Measurements from ENCODE around the gene B4GALT7. TPM values are rescaled to one million over a fixed set of nuclear protein-coding genes. Genes with fewer than 3 reads are reported as not detected.
"Not testable (repeated sequence)": the region's sequence is repeated elsewhere in the genome, so short reads cannot be mapped to it uniquely, and the experiment has no call there.

The B4GALT7 gene
- total RNA-seq = 10 to 100 TPM; 17.3 to 19.5 TPM

- CTCF ChIA-PET = interaction anchor here (1.0 kb wide), 1 partner anchor 8 kb away, joined by 3 read pairs; no protein-coding TSS in a partner anchor
Measured at GRCh38 chr5:177599731-177600507, at the start of gene B4GALT7. TSS of gene B4GALT7 (plus strand) at chr5:177600132. CDS start at chr5:177600211, 79 bp downstream.

GRCh38 chr5:177552839-177553455 lies 47.0 kb upstream of the B4GALT7 start:
- Mint-ChIP-seq H3K36me3 (ENCODE audit: low read depth) (peaks cover 26% of the 10 kb centered on the region), H3K27me3 (ENCODE audit: low read depth) (no peaks in the 10 kb centered on the region), H3K4me1 (ENCODE audit: low read depth) (peaks cover 40% of the 10 kb centered on the region), H3K27ac (peak overlapping the region; percentile 74), H3K9me3 (ENCODE audit: insufficient read depth) (no peaks in the 10 kb centered on the region), H3K4me3 (peak overlapping the region; percentile 79)
- no peak for ATAC-seq
- DNase-seq = no peak
- CTCF ChIA-PET = no interaction called here
- POLR2A ChIA-PET = interaction anchor here (1.3 kb wide), 2 partner anchors 8 to 46 kb away, joined by 3 to 4 read pairs; no protein-coding TSS in a partner anchor

More at GRCh38 chr5:177599731-177600507, at the start of gene B4GALT7:
- H3K27ac Mint-ChIP-seq = peak within 1 kb of the TSS; percentile 91
- no peaks in the 10 kb centered on the region for H3K9me3 Mint-ChIP-seq (ENCODE audit: insufficient read depth)
- DNase-seq (peak; percentile 84), ATAC-seq (peak; percentile 93)
- peaks cover 21% of the 10 kb centered on the region for H3K4me1 Mint-ChIP-seq (ENCODE audit: low read depth)
- no peaks in the 10 kb centered on the region for H3K27me3 Mint-ChIP-seq (ENCODE audit: low read depth)
- POLR2A ChIA-PET = interaction anchor here (1.0 to 1.3 kb wide), 4 partner anchors 47 to 248 kb away, joined by 3 read pairs; partner anchors contain the start of gene LMAN2
- peaks cover 21% of the 10 kb centered on the region for H3K36me3 Mint-ChIP-seq (ENCODE audit: low read depth)
- H3K4me3 Mint-ChIP-seq = peak within 1 kb of the TSS; percentile 89

- POLR2A ChIA-PET = interaction anchor here (1.3 kb wide), 1 partner anchor 9 kb away, joined by 4 read pairs; no protein-coding TSS in a partner anchor
- peak overlapping the region; percentile 85 for H3K4me3 Mint-ChIP-seq
- no peaks in the 10 kb centered on the region for H3K9me3 Mint-ChIP-seq (ENCODE audit: insufficient read depth)
- no peaks in the 10 kb centered on the region for H3K27me3 Mint-ChIP-seq (ENCODE audit: low read depth)
- CTCF ChIA-PET = no interaction called here
- peak overlapping the region; percentile 62 for H3K27ac Mint-ChIP-seq
- ATAC-seq (peak; percentile 59), DNase-seq (peak; percentile 54)
- H3K4me1 Mint-ChIP-seq (ENCODE audit: low read depth) = peaks cover 40% of the 10 kb centered on the region
- H3K36me3 Mint-ChIP-seq (ENCODE audit: low read depth) = peaks cover 26% of the 10 kb centered on the region
Measured at GRCh38 chr5:177553671-177554429, 46.1 kb upstream of the B4GALT7 start.

GRCh38 chr5:177554474-177555111 lies 45.3 kb upstream of the B4GALT7 start, which contains the start of gene FAM193B:
TSS of gene FAM193B (minus strand) at chr5:177554563. CDS start at chr5:177554458, 105 bp downstream.
- no peaks in the 10 kb centered on the region for H3K9me3 Mint-ChIP-seq (ENCODE audit: insufficient read depth)
- POLR2A ChIA-PET = interaction anchor here (1.3 kb wide), 1 partner anchor 9 kb away, joined by 4 read pairs; no protein-coding TSS in a partner anchor

GRCh38 chr5:177555228-177555627 lies 44.7 kb upstream of the B4GALT7 start:
- Mint-ChIP-seq H3K27me3 (ENCODE audit: low read depth) (no peaks in the 10 kb centered on the region), H3K27ac (no peak overlapping the region), H3K36me3 (ENCODE audit: low read depth) (peaks cover 21% of the 10 kb centered on the region), H3K9me3 (ENCODE audit: insufficient read depth) (no peaks in the 10 kb centered on the region), H3K4me3 (peak overlapping the region; percentile 85), H3K4me1 (ENCODE audit: low read depth) (peaks cover 40% of the 10 kb centered on the region)
- ChIA-PET POLR2A (no interaction called here), CTCF (no interaction called here)
- ATAC-seq = no peak
- DNase-seq = no peak

More at GRCh38 chr5:177554474-177555111, 45.3 kb upstream of the B4GALT7 start, which contains the start of gene FAM193B:
- Mint-ChIP-seq H3K36me3 (ENCODE audit: low read depth) (peaks cover 24% of the 10 kb centered on the region), H3K4me3 (peak within 1 kb of the TSS; percentile 85), H3K27ac (peak within 1 kb of the TSS; percentile 80), H3K4me1 (ENCODE audit: low read depth) (peaks cover 40% of the 10 kb centered on the region), H3K27me3 (ENCODE audit: low read depth) (no peaks in the 10 kb centered on the region)
- DNase-seq = peak; percentile 97
- ATAC-seq = peak; percentile 96
- CTCF ChIA-PET = no interaction called here

- no peaks in the 10 kb centered on the region for H3K27me3 Mint-ChIP-seq (ENCODE audit: low read depth)
- H3K36me3 Mint-ChIP-seq (ENCODE audit: low read depth) = peaks cover 19% of the 10 kb centered on the region
- H3K4me1 Mint-ChIP-seq (ENCODE audit: low read depth) = peaks cover 40% of the 10 kb centered on the region
- no peaks in the 10 kb centered on the region for H3K9me3 Mint-ChIP-seq (ENCODE audit: insufficient read depth)
- POLR2A ChIA-PET = no interaction called here
- ATAC-seq (no peak), DNase-seq (no peak)
- CTCF ChIA-PET = no interaction called here
- H3K4me3 Mint-ChIP-seq = no peak overlapping the region
- H3K27ac Mint-ChIP-seq = no peak overlapping the region
Measured at GRCh38 chr5:177555665-177556064, 44.3 kb upstream of the B4GALT7 start.

- H3K36me3 Mint-ChIP-seq (ENCODE audit: low read depth) = peaks cover 6% of the 10 kb centered on the region
- ATAC-seq (peak; percentile 14), DNase-seq (peak; percentile 54)
- no peaks in the 10 kb centered on the region for H3K9me3 Mint-ChIP-seq (ENCODE audit: insufficient read depth)
- H3K4me1 Mint-ChIP-seq (ENCODE audit: low read depth) = peaks cover 37% of the 10 kb centered on the region
- ChIA-PET CTCF (no interaction called here), POLR2A (no interaction called here)
- H3K27ac Mint-ChIP-seq = peak overlapping the region; percentile 57
- no peak overlapping the region for H3K4me3 Mint-ChIP-seq
- no peaks in the 10 kb centered on the region for H3K27me3 Mint-ChIP-seq (ENCODE audit: low read depth)
Measured at GRCh38 chr5:177557041-177557647, 42.8 kb upstream of the B4GALT7 start.

- Mint-ChIP-seq H3K4me3 (no peak overlapping the region), H3K36me3 (ENCODE audit: low read depth) (peaks cover 1% of the 10 kb centered on the region), H3K27ac (peak overlapping the region; percentile 57), H3K4me1 (ENCODE audit: low read depth) (peaks cover 31% of the 10 kb centered on the region), H3K9me3 (ENCODE audit: insufficient read depth) (no peaks in the 10 kb centered on the region), H3K27me3 (ENCODE audit: low read depth) (no peaks in the 10 kb centered on the region)
- ATAC-seq = no peak
- DNase-seq = no peak
- ChIA-PET POLR2A (no interaction called here), CTCF (interaction anchor here (0.9 kb wide), 1 partner anchor 9 kb away, joined by 3 read pairs; no protein-coding TSS in a partner anchor)
Measured at GRCh38 chr5:177557796-177558195, 42.1 kb upstream of the B4GALT7 start.

- ATAC-seq; CTCF ChIA-PET; H3K27me3 Mint-ChIP-seq (ENCODE audit: low read depth); H3K27ac Mint-ChIP-seq; POLR2A ChIA-PET; H3K4me3 Mint-ChIP-seq; DNase-seq; H3K9me3 Mint-ChIP-seq (ENCODE audit: insufficient read depth); H3K36me3 Mint-ChIP-seq (ENCODE audit: low read depth): not testable (repeated sequence)
- H3K4me1 Mint-ChIP-seq (ENCODE audit: low read depth) = peaks cover 22% of the 10 kb centered on the region
Measured at GRCh38 chr5:177559446-177559941, 40.4 kb upstream of the B4GALT7 start.

GRCh38 chr5:177565046-177565445 lies 34.9 kb upstream of the B4GALT7 start:
- Mint-ChIP-seq H3K4me3 (no peak overlapping the region), H3K27me3 (ENCODE audit: low read depth) (peaks cover 4% of the 10 kb centered on the region), H3K4me1 (ENCODE audit: low read depth) (peaks cover 2% of the 10 kb centered on the region), H3K9me3 (ENCODE audit: insufficient read depth) (no peaks in the 10 kb centered on the region), H3K27ac (no peak overlapping the region), H3K36me3 (ENCODE audit: low read depth) (no peaks in the 10 kb centered on the region)
- POLR2A ChIA-PET = no interaction called here
- CTCF ChIA-PET = no interaction called here
- DNase-seq (no peak), ATAC-seq (no peak)

GRCh38 chr5:177568326-177568725 lies 31.6 kb upstream of the B4GALT7 start:
- Mint-ChIP-seq H3K9me3 (ENCODE audit: insufficient read depth) (no peaks in the 10 kb centered on the region), H3K4me3 (no peak overlapping the region), H3K4me1 (ENCODE audit: low read depth) (peaks cover 3% of the 10 kb centered on the region), H3K27ac (no peak overlapping the region), H3K36me3 (ENCODE audit: low read depth) (no peaks in the 10 kb centered on the region), H3K27me3 (ENCODE audit: low read depth) (peaks cover 4% of the 10 kb centered on the region)
- no peak for ATAC-seq
- ChIA-PET POLR2A (no interaction called here), CTCF (no interaction called here)
- DNase-seq = no peak
